SK-N-SH (cell line): ENCODE results near the gene ARHGEF7. TPM values are rescaled to one million over a fixed set of nuclear protein-coding genes. Genes with fewer than 3 reads are reported as not detected.

Experiments used
- CTCF ChIA-PET: fragments of 300-600, 350-600 bp; formaldehyde crosslinking; extraction: SDS; loops from one replicate; lab custom pipeline; 2021; lab: Yijun Ruan, JAX
- POLR2A ChIA-PET: fragments of 350-600 bp; sonication (Branson Sonifier 250); formaldehyde crosslinking; extraction: SDS; loops from one replicate; lab custom pipeline; 2020; ENCODE audit warnings: antibody characterized with exemption, inconsistent platforms; lab: Yijun Ruan, JAX
- DNase-seq: peaks from one replicate; pipeline ENCODE4 v3.0.0; 2012
- H2AFZ ChIP-seq: fragments of 200-600 bp; sonication (generic); 2 replicates; pipeline ENCODE4 v1.8.1; 2016; ENCODE audit warnings: antibody characterized with exemption, mild to moderate bottlenecking, low read depth
- H3F3A ChIP-seq: fragments of 200-600 bp; sonication (generic); replicated peaks from 2 replicates; pipeline ENCODE3; 2016; ENCODE audit warnings: antibody characterized with exemption, mild to moderate bottlenecking; ENCODE audit not compliant: insufficient read depth
- H3K27ac ChIP-seq, 2 experiments: fragments of 200-500 bp in 1 of 2; fragments of 200-600 bp in 1 of 2; sonication (Bioruptor generic) in 1 of 2; sonication (generic), shearing (Covaris generic) in 1 of 2; 2 replicates each; pipeline versions ENCODE4 v1.5.1 to v1.6.1; 2014 to 2016; ENCODE audit warnings: low read depth in 2 of 2, inconsistent platforms in 1 of 2, low read length in 1 of 2, mild to moderate bottlenecking in 1 of 2, mixed read lengths in 1 of 2
- H3K27me3 ChIP-seq: fragments of 200-600 bp; sonication (generic), shearing (Covaris generic); 2 replicates; pipeline ENCODE4 v1.6.1; 2016; ENCODE audit warnings: mixed run types; ENCODE audit not compliant: insufficient read depth
- H3K36me3 ChIP-seq, 2 experiments: fragments of 200-500 bp in 1 of 2; fragments of 200-600 bp in 1 of 2; sonication (Bioruptor generic) in 1 of 2; sonication (generic) in 1 of 2; replicated peaks in 1 of 2; 2 replicates each; pipeline versions ENCODE3 to v1.5.1; 2014 to 2016; ENCODE audit warnings: low read length in 1 of 2, mild to moderate bottlenecking in 1 of 2; ENCODE audit not compliant: insufficient read depth in 2 of 2, control insufficient read depth in 1 of 2
- H3K4me1 ChIP-seq, 2 experiments: fragments of 200-500 bp in 1 of 2; fragments of 200-600 bp in 1 of 2; sonication (Bioruptor generic) in 1 of 2; sonication (generic), shearing (Covaris generic) in 1 of 2; 2 replicates each; pipeline versions ENCODE4 v1.5.1 to v1.6.1; 2014 to 2016; ENCODE audit warnings: low read depth in 1 of 2, low read length in 1 of 2, mixed run types in 1 of 2; ENCODE audit not compliant: insufficient read depth in 2 of 2, control insufficient read depth in 1 of 2
- H3K4me2 ChIP-seq: fragments of 200-600 bp; sonication (generic), shearing (Covaris generic); 2 replicates; pipeline ENCODE4 v1.6.1; 2017; ENCODE audit warnings: mixed run types
- H3K4me3 ChIP-seq, 2 experiments: fragments of 200-500 bp in 1 of 2; fragments of 200-600 bp in 1 of 2; sonication (Bioruptor generic) in 1 of 2; sonication (generic), shearing (Covaris generic) in 1 of 2; 2 replicates each; pipeline versions ENCODE4 v1.5.1 to v1.8.1; 2014 to 2016; ENCODE audit warnings: low read depth in 2 of 2, inconsistent platforms in 1 of 2, low read length in 1 of 2, mild to moderate bottlenecking in 1 of 2, mixed read lengths in 1 of 2, moderate library complexity in 1 of 2
- H3K79me2 ChIP-seq: fragments of 200-600 bp; sonication (generic); 2 replicates; pipeline ENCODE4 v1.8.1; 2017; ENCODE audit warnings: mild to moderate bottlenecking; ENCODE audit not compliant: insufficient read depth
- H3K9ac ChIP-seq: fragments of 200-600 bp; sonication (generic); 2 replicates; pipeline ENCODE4 v1.6.1; 2017; ENCODE audit warnings: mixed run types
- H3K9me2 ChIP-seq: fragments of 200-600 bp; sonication (generic); 2 replicates; pipeline ENCODE4 v1.6.1; 2017; ENCODE audit warnings: mixed run types
- H3K9me3 ChIP-seq: fragments of 200-600 bp; sonication (generic); 2 replicates; pipeline ENCODE4 v1.6.1; 2017; ENCODE audit warnings: mixed run types, mild to moderate bottlenecking, moderate library complexity
- H4K20me1 ChIP-seq: fragments of 200-600 bp; sonication (generic); 2 replicates; pipeline ENCODE4 v1.6.1; 2017; ENCODE audit warnings: mild to moderate bottlenecking, mixed run types; ENCODE audit not compliant: insufficient read depth
- CHD2 ChIP-seq: fragments of 150-350 bp; IDR thresholded peaks from 2 replicates; pipeline ENCODE4 v1.6.1; 2018; ENCODE audit warnings: low read length; ENCODE audit not compliant: partially characterized antibody
- EZH2phosphoT487 ChIP-seq: fragments of 200-600 bp; sonication (generic); IDR thresholded peaks from 2 replicates; pipeline ENCODE4 v1.6.1; 2017; ENCODE audit warnings: low read depth, mixed run types, mild to moderate bottlenecking, antibody characterized with exemption, moderate library complexity, borderline replicate concordance
- FOSL2 ChIP-seq: IDR thresholded peaks from 2 replicates; pipeline ENCODE4 v1.4.0; 2012; ENCODE audit warnings: low read depth, mild to moderate bottlenecking, moderate library complexity, borderline replicate concordance
- FOXJ3 ChIP-seq: sonication (generic); formaldehyde crosslinking; IDR thresholded peaks from 2 replicates; pipeline ENCODE4 v1.5.1; 2020; ENCODE audit warnings: mild to moderate bottlenecking, missing genetic modification reagents
- FOXM1 ChIP-seq: IDR thresholded peaks from 2 replicates; pipeline ENCODE4 v1.4.0; 2012; ENCODE audit warnings: low read depth, mild to moderate bottlenecking
- JUND ChIP-seq: IDR thresholded peaks from 2 replicates; pipeline ENCODE4 v1.4.0; 2012
- MEF2A ChIP-seq: IDR thresholded peaks from 2 replicates; pipeline ENCODE4 v1.4.0; 2012; ENCODE audit warnings: low read depth, borderline replicate concordance
- MXI1 ChIP-seq: IDR thresholded peaks from 2 replicates; pipeline ENCODE4 v1.6.1; 2012; ENCODE audit warnings: mild to moderate bottlenecking, low read depth, low read length, improper control_type of control experiment
- NFIC ChIP-seq: IDR thresholded peaks from 2 replicates; pipeline ENCODE4 v1.4.0; 2012; ENCODE audit warnings: borderline replicate concordance
- RXRA ChIP-seq: IDR thresholded peaks from 2 replicates; pipeline ENCODE4 v1.4.0; 2012; ENCODE audit warnings: low read depth, mild to moderate bottlenecking, borderline replicate concordance
- SIN3A ChIP-seq: IDR thresholded peaks from 2 replicates; pipeline ENCODE4 v1.6.1; 2012; ENCODE audit warnings: low read depth, mild to moderate bottlenecking, low read length, moderate library complexity, borderline replicate concordance
- TAF1 ChIP-seq: IDR thresholded peaks from 2 replicates; pipeline ENCODE4 v1.6.1; 2012; ENCODE audit warnings: low read depth, mild to moderate bottlenecking, low read length, moderate library complexity, borderline replicate concordance
- TEAD4 ChIP-seq: IDR thresholded peaks from 2 replicates; pipeline ENCODE4 v1.4.0; 2012; ENCODE audit warnings: mild to moderate bottlenecking, borderline replicate concordance; ENCODE audit not compliant: insufficient read depth
- USF1 ChIP-seq: IDR thresholded peaks from 2 replicates; pipeline ENCODE4 v1.4.0; 2012; ENCODE audit warnings: low read depth, borderline replicate concordance
- YY1 ChIP-seq: IDR thresholded peaks from 2 replicates; pipeline ENCODE4 v1.4.0; 2012; ENCODE audit warnings: low read depth, mild to moderate bottlenecking
- WGBS: methylation state at CpG from one replicate; pipeline ENCODE4 v1.1.6; 2017; ENCODE audit warnings: low lambda C conversion rate; 5-methylcytosine and 5-hydroxymethylcytosine counted together
- polyA plus RNA-seq, 3 experiments: library from polyadenylated mRNA; depleted of rRNA; stranded (reverse); fragments of >200 nt; gene quantifications; 2 replicates each; pipeline ENCODE4 v1.2.3, GENCODE V29; 2012
- TF ChIP-seq, protein P1 (sequence below): IDR thresholded peaks from 2 replicates; pipeline ENCODE4 v1.4.0; 2012; ENCODE audit warnings: low read depth
- TF ChIP-seq, protein P2 (sequence below): fragments of 200-600 bp; sonication (generic); IDR thresholded peaks from 2 replicates; pipeline ENCODE4 v1.6.1; 2017; ENCODE audit warnings: antibody characterized with exemption, mild to moderate bottlenecking, moderate library complexity
- TF ChIP-seq, protein P3 (sequence below): fragments of 150-350 bp; IDR thresholded peaks from 2 replicates; pipeline ENCODE4 v1.6.1; 2016; ENCODE audit warnings: mild to moderate bottlenecking, low read depth, low read length

The ARHGEF7 gene
- polyA plus RNA-seq, 1 of the 3 experiments (the other 2 are of a cell fraction), result 21.6 TPM

DNA sequence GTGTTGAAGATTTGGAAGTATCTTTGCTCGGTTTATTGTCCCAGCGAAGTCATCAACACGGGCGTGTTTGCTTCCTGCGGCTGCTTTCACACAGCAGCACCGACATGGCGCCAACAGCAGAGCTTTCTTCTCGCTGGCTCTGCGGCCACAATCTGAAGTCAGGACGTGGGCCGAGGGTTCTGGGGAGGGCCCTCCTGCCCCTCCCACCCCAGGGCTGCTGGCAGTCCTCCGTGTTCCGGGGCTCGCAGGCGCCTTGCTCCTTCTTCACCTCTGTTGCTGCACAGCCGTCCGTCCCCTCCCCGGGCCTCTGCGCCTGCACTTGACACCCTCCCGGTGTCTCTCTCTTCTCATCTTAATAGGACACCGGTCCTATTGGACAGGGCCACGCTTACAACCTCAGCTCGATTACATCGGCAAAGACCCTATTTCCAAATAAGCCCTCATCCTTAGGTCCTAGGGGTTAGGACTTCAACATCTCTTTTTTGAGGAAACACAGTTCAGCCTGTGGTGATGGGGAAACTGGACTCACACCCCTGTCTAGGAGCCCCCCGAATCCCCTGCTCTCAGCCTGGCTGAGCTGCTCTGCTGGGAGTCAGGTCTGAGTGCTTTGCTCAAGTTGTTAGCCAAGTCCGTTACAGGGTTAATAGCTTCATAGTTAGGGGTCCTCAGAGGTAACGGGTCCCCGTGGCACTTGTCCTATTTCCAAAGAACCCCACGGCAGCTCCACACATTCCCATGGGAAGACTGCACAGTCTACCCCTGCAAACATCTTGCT, 202.6 kb downstream of the ARHGEF7 start:
- Histone ChIP-seq H3K27me3 (no peaks in the 10 kb centered on the region; the same call in 1 of the 2 replicates), H3K9me3 (no peaks in the 10 kb centered on the region), H3K4me1 (no peaks in the 10 kb centered on the region; a peak in 1 of 4 replicates), H3K4me2 (no peak overlapping the region), H3K9ac (no peak overlapping the region), H3K36me3 (no peaks in the 10 kb centered on the region), H2AFZ (no peak overlapping the region), H3K4me3 (no peak overlapping the region), H3K27ac (no peak overlapping the region), H3K9me2 (no peaks in the 10 kb centered on the region), H4K20me1 (no peaks in the 10 kb centered on the region), H3F3A (no peaks in the 10 kb centered on the region), H3K79me2 (no peaks in the 10 kb centered on the region)
- DNase-seq, result no peak
- TF ChIP-seq FOXJ3 (CRISPR knock-in tag), result no peak
- ChIA-PET POLR2A (no interaction called here), CTCF (no interaction called here)
- WGBS, result 81% methylated on average over 22 of the region's 29 CpGs

DNA sequence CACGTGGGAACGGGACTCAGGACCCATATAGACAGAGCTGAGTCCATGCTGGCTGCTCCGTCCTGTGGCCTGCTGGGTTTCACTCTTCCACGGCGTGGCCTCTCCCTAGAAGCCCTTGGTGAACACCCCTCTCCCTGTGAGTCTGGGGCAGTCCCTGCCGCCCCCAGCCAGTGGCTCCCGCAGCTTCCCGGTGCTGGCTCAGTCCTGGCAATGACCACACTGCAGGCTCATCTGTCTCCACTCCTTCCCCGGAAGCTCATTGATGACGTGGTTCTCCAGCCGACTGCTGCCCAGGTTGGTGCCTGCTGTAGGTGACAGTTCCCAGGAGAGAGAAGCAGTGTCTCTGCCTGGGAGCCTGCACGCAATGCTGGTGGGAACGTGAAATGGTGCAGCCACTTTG, 203.3 kb downstream of the ARHGEF7 start:
- H3K27ac ChIP-seq, result no peak overlapping the region
- no peaks in the 10 kb centered on the region for H3K9me2 ChIP-seq

DNA sequence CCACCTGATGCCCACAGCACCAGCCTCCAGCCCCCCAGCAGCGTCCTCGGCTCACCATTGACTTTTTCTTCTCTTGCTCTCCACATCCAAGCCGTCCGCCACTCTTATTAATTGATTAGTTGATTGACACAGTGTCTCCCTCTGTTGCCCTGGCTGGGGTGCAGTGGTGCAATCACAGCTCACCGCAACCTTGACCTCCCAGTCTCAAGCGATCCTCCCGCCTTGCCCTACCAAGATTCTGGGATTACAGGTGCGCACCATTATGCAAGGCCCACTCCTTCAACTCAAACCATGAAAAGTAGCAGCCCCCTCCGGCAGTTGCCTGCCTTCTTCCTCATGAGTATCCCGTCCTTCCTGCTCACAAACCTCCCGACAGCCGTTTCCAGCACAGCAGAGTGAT, 204.4 kb downstream of the ARHGEF7 start:
- DNase-seq, result no peak
- H4K20me1 ChIP-seq, result no peaks in the 10 kb centered on the region
- no peaks in the 10 kb centered on the region for H3K9me2 ChIP-seq
- no peak overlapping the region for H3K27ac ChIP-seq
- no peaks in the 10 kb centered on the region for H3F3A ChIP-seq
- no peaks in the 10 kb centered on the region for H3K36me3 ChIP-seq
- ChIA-PET POLR2A (no interaction called here), CTCF (no interaction called here)
- H3K27me3 ChIP-seq, result peaks cover 15% of the 10 kb centered on the region; the same call in 1 of the 2 replicates
- H3K9me3 ChIP-seq, result no peaks in the 10 kb centered on the region
- no peaks in the 10 kb centered on the region for H3K79me2 ChIP-seq
- no peak overlapping the region for H3K9ac ChIP-seq
- no peak overlapping the region for H3K4me3 ChIP-seq
- H3K4me1 ChIP-seq, result peaks cover 0 to 3% of the 10 kb centered on the region in 2 experiments; a peak in 1 of 4 replicates
- H2AFZ ChIP-seq, result no peak overlapping the region
- H3K4me2 ChIP-seq, result no peak overlapping the region
- 82% methylated on average over 12 of the region's 12 CpGs for WGBS
- TF ChIP-seq FOXM1 (no peak), YY1 (no peak), MEF2A (no peak), USF1 (no peak), MXI1 (no peak), FOXJ3 (CRISPR knock-in tag) (no peak), TAF1 (no peak), CHD2 (no peak), RXRA (no peak), FOSL2 (no peak), TEAD4 (no peak), NFIC (no peak)
- TF ChIP-seq, protein P1, sequence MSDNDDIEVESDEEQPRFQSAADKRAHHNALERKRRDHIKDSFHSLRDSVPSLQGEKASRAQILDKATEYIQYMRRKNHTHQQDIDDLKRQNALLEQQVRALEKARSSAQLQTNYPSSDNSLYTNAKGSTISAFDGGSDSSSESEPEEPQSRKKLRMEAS, result no peak
- TF ChIP-seq, protein P2, sequence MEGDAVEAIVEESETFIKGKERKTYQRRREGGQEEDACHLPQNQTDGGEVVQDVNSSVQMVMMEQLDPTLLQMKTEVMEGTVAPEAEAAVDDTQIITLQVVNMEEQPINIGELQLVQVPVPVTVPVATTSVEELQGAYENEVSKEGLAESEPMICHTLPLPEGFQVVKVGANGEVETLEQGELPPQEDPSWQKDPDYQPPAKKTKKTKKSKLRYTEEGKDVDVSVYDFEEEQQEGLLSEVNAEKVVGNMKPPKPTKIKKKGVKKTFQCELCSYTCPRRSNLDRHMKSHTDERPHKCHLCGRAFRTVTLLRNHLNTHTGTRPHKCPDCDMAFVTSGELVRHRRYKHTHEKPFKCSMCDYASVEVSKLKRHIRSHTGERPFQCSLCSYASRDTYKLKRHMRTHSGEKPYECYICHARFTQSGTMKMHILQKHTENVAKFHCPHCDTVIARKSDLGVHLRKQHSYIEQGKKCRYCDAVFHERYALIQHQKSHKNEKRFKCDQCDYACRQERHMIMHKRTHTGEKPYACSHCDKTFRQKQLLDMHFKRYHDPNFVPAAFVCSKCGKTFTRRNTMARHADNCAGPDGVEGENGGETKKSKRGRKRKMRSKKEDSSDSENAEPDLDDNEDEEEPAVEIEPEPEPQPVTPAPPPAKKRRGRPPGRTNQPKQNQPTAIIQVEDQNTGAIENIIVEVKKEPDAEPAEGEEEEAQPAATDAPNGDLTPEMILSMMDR, result no peak

More for the DNA sequence above, 203.3 kb downstream of the ARHGEF7 start:
- H3K4me2 ChIP-seq, result no peak overlapping the region
- H3K36me3 ChIP-seq, result no peaks in the 10 kb centered on the region
- H2AFZ ChIP-seq, result no peak overlapping the region
- WGBS, result 73% methylated on average over 11 of the region's 13 CpGs
- ChIA-PET POLR2A (no interaction called here), CTCF (no interaction called here)
- H3K9me3 ChIP-seq, result no peaks in the 10 kb centered on the region
- H3K9ac ChIP-seq, result no peak overlapping the region
- H3F3A ChIP-seq, result no peaks in the 10 kb centered on the region
- H4K20me1 ChIP-seq, result no peaks in the 10 kb centered on the region
- no peaks in the 10 kb centered on the region; a peak in 1 of 4 replicates for H3K4me1 ChIP-seq
- peaks cover 4% of the 10 kb centered on the region; the same call in 1 of the 2 replicates for H3K27me3 ChIP-seq
- TF ChIP-seq EZH2phosphoT487, result no peak
- TF ChIP-seq, protein P3, sequence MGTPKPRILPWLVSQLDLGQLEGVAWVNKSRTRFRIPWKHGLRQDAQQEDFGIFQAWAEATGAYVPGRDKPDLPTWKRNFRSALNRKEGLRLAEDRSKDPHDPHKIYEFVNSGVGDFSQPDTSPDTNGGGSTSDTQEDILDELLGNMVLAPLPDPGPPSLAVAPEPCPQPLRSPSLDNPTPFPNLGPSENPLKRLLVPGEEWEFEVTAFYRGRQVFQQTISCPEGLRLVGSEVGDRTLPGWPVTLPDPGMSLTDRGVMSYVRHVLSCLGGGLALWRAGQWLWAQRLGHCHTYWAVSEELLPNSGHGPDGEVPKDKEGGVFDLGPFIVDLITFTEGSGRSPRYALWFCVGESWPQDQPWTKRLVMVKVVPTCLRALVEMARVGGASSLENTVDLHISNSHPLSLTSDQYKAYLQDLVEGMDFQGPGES, result no peak
- TF ChIP-seq YY1, result no peak
- TF ChIP-seq TAF1, result no peak
- TF ChIP-seq SIN3A, result no peak
- TF ChIP-seq NFIC, result no peak
- no peak for TF ChIP-seq JUND
- no peak for TF ChIP-seq RXRA
- no peak for DNase-seq
- H3K4me3 ChIP-seq, result no peak overlapping the region
- no peaks in the 10 kb centered on the region for H3K79me2 ChIP-seq
